ENCODE measurements around the gene LAPTM5. TPM values are rescaled to one million over a fixed set of nuclear protein-coding genes. Genes with fewer than 3 reads are reported as not detected.
A peak's percentile ranks its signal among the peaks of the same experiment; 100 is the strongest.

Gene LAPTM5
- total and polyA plus RNA-seq, 2 donors (not counting 1 experiment from before 2014, with no cell fraction given) = 1,384 to 1,519 TPM

DNA sequence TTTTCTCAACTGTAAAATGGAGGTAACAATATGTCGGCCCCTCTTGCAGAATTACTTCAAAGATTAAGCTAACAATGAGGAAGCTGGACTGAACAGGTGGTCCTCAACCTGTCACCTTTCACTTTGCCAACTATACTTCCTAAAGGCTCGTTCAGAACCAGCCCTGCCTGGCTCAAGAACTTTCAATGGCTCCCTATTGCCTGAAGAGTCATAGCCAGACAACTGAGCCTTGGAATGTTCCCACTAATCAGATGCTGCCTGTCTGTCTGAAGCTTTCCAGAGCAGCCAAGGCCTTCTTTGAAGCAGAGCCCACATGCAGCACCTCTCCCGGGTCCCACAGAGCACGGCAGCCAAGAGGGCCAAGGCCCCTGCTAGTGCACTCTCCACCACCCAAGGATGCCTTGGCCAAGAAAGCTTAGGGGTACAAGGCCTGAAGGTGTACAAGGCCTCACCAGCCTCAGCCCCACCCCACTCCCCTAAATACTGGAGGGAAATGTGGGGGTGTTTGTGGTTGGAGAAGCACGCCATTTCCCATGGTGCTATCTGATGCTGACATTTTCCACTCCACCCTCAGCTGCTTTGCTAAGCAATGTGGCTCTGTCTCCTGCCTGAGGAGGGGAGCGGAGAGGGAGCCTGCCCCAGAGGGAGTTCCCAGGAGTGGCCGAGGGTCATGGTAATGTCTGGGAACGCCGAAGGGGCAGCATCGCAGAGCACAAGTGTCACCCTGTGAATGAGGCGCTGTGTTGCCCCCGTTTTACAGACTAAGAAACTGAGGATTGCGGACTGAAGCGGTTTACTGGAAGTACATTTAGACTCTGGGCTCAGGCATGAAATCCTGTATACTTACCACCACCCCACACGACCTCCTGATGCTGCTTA is 8.2 kb upstream of the LAPTM5 start:
- H4K20me1 ChIP-seq (ENCODE audit: control insufficient read depth, insufficient read depth, low read length, poor library complexity, severe bottlenecking) = no peaks in the 10 kb centered on the region
- DNase-seq (no peak), ATAC-seq (ENCODE audit: low read depth) (no peak)
- 87% methylated on average over 8 of the region's 15 CpGs for WGBS (ENCODE audit: insufficient coverage)
- no peak overlapping the region for H3K9ac ChIP-seq (ENCODE audit: low read length)
- no peak overlapping the region for H2AFZ ChIP-seq (ENCODE audit: insufficient read depth, low read depth, low read length, poor library complexity, severe bottlenecking)
- H3K4me2 ChIP-seq (replicated peaks; ENCODE audit: low read depth, low read length, poor library complexity, severe bottlenecking) = no peak overlapping the region
- no peak overlapping the region for H3K27ac ChIP-seq (ENCODE audit: low read length in 2 of 2)
- H3K4me3 ChIP-seq (ENCODE audit: control extremely low read depth in 1 of 5, extremely low read depth in 1 of 5, insufficient read depth in 1 of 5, low read depth in 2 of 5, low read length in 4 of 5) = no peak overlapping the region
- CTCF ChIA-PET = interaction anchor here (4.4 to 27.3 kb wide), 2 partner anchors 13 to 32 kb away, joined by 29 to 769 read pairs; partner anchors contain the start of gene MATN1
- intact Hi-C loops (cut with micrococcal nuclease) = no loop called here
- no peaks in the 10 kb centered on the region for H3K9me3 Mint-ChIP-seq (ENCODE audit: insufficient read depth)
- H3K27ac Mint-ChIP-seq = peak overlapping the region; percentile 76
- no peak overlapping the region for H3K4me3 Mint-ChIP-seq
- TF ChIP-seq EZH2 (IDR thresholded peaks at IDR 0.05; ENCODE audit: borderline replicate concordance, insufficient read depth, low read depth, low read length, poor library complexity, severe bottlenecking) = no peak
- TF ChIP-seq, protein P1, sequence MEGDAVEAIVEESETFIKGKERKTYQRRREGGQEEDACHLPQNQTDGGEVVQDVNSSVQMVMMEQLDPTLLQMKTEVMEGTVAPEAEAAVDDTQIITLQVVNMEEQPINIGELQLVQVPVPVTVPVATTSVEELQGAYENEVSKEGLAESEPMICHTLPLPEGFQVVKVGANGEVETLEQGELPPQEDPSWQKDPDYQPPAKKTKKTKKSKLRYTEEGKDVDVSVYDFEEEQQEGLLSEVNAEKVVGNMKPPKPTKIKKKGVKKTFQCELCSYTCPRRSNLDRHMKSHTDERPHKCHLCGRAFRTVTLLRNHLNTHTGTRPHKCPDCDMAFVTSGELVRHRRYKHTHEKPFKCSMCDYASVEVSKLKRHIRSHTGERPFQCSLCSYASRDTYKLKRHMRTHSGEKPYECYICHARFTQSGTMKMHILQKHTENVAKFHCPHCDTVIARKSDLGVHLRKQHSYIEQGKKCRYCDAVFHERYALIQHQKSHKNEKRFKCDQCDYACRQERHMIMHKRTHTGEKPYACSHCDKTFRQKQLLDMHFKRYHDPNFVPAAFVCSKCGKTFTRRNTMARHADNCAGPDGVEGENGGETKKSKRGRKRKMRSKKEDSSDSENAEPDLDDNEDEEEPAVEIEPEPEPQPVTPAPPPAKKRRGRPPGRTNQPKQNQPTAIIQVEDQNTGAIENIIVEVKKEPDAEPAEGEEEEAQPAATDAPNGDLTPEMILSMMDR (IDR thresholded peaks at IDR 0.05) = no peak
- H3K4me1 Mint-ChIP-seq = peaks cover 61% of the 10 kb centered on the region
- H3K9me3 ChIP-seq (ENCODE audit: control extremely low read depth in 1 of 3, control insufficient read depth in 2 of 3, insufficient read depth in 1 of 3, low read length in 2 of 3) = no peaks in the 10 kb centered on the region
- H3K27me3 Mint-ChIP-seq = no peaks in the 10 kb centered on the region
- POLR2A ChIA-PET = interaction anchor here (1.0 to 2.0 kb wide), 4 partner anchors 11 to 47 kb away, joined by 3 to 5 read pairs (median 4); no protein-coding TSS in a partner anchor
- H3K27me3 ChIP-seq (replicated peaks in 1 of 4; ENCODE audit: control extremely low read depth in 1 of 4, control insufficient read depth in 3 of 4, insufficient read depth in 4 of 4, low read length in 3 of 4) = no peaks in the 10 kb centered on the region
- no peaks in the 10 kb centered on the region for H3K36me3 ChIP-seq (replicated peaks in 1 of 2; ENCODE audit: control extremely low read depth in 1 of 2, control insufficient read depth in 1 of 2, extremely low read depth in 1 of 2, insufficient read depth in 2 of 2, low read length in 1 of 2)
- H3K79me2 ChIP-seq (ENCODE audit: control insufficient read depth, insufficient read depth, low read length) = peaks cover 18% of the 10 kb centered on the region
- H3K4me1 ChIP-seq (ENCODE audit: control insufficient read depth in 2 of 2, insufficient read depth in 2 of 2, low read length in 2 of 2) = peaks cover 37 to 46% of the 10 kb centered on the region in 2 donors

Measured in B cell (primary cell).